IgD-negative memory B cell (primary cell): ENCODE data around the gene CASS4. TPM values are rescaled to one million over a fixed set of nuclear protein-coding genes. Genes with fewer than 3 reads are reported as not detected.

Source experiments
- H3K27ac Mint-ChIP-seq, 3 donors: one replicate each; pipeline ENCODE4 v1.8.0; 2020 to 2022; ENCODE audit warnings: mild to moderate bottlenecking in 3 of 3, mixed read lengths in 3 of 3, moderate library complexity in 1 of 3
- H3K27me3 Mint-ChIP-seq: one replicate; pipeline ENCODE4 v1.8.0; 2021; ENCODE audit warnings: mixed read lengths
- H3K36me3 Mint-ChIP-seq: one replicate; pipeline ENCODE4 v1.8.0; 2020; ENCODE audit warnings: mild to moderate bottlenecking, mixed read lengths
- H3K4me1 Mint-ChIP-seq, 3 donors: one replicate each; pipeline ENCODE4 v1.8.0; 2020 to 2022; ENCODE audit warnings: mixed read lengths in 3 of 3, mild to moderate bottlenecking in 1 of 3
- H3K4me3 Mint-ChIP-seq, 4 donors: one replicate each; pipeline ENCODE4 v1.8.0; 2020 to 2022; ENCODE audit warnings: mild to moderate bottlenecking in 4 of 4, mixed read lengths in 4 of 4, moderate library complexity in 3 of 4
- H3K9me3 Mint-ChIP-seq, 3 donors: one replicate each; pipeline ENCODE4 v1.8.0; 2020 to 2021; ENCODE audit warnings: mixed read lengths in 3 of 3, mild to moderate bottlenecking in 1 of 3
- polyA plus RNA-seq: library from polyadenylated mRNA; unstranded; fragments of 300-500 nt; fragmentation: Illumina TruSeq; gene quantifications from one replicate; pipeline ENCODE4 v1.2.3, GENCODE V29; 2021

CASS4 gene
- polyA plus RNA-seq, 1 donor from 2014 or later: 0.34 TPM

GRCh38 chr20:56426026-56426425 is 14.0 kb downstream of the CASS4 start:
- peaks cover 8 to 19% (median 15%) of the 10 kb centered on the region in 3 donors for H3K4me1 Mint-ChIP-seq
- no peak overlapping the region for H3K27ac Mint-ChIP-seq
- peaks cover 11% of the 10 kb centered on the region for H3K27me3 Mint-ChIP-seq
- H3K36me3 Mint-ChIP-seq: no peaks in the 10 kb centered on the region
- peaks cover 0 to 1% (median 0%) of the 10 kb centered on the region in 3 donors for H3K9me3 Mint-ChIP-seq
- no peak overlapping the region for H3K4me3 Mint-ChIP-seq

- Mint-ChIP-seq H3K36me3 (no peaks in the 10 kb centered on the region), H3K27me3 (peaks cover 11% of the 10 kb centered on the region), H3K4me1 (peaks cover 8 to 19% (median 15%) of the 10 kb centered on the region in 3 donors), H3K4me3 (no peak overlapping the region), H3K27ac (peak overlapping the region in 1 of 3 donors; percentile 39), H3K9me3 (peaks cover 0 to 1% (median 0%) of the 10 kb centered on the region in 3 donors)
Measured at GRCh38 chr20:56426926-56427325, 14.9 kb downstream of the CASS4 start.

- peaks cover 8 to 19% (median 15%) of the 10 kb centered on the region in 3 donors for H3K4me1 Mint-ChIP-seq
- H3K36me3 Mint-ChIP-seq: no peaks in the 10 kb centered on the region
- no peak overlapping the region for H3K27ac Mint-ChIP-seq
- peaks cover 0 to 1% (median 0%) of the 10 kb centered on the region in 3 donors for H3K9me3 Mint-ChIP-seq
- H3K4me3 Mint-ChIP-seq: no peak overlapping the region
- H3K27me3 Mint-ChIP-seq: peaks cover 11% of the 10 kb centered on the region
Measured at GRCh38 chr20:56427797-56428196, 15.7 kb downstream of the CASS4 start.

GRCh38 chr20:56428410-56428809 is 16.4 kb downstream of the CASS4 start:
- Mint-ChIP-seq H3K36me3 (no peaks in the 10 kb centered on the region), H3K4me3 (peak overlapping the region in 1 of 4 donors; percentile 33), H3K27ac (no peak overlapping the region), H3K4me1 (peaks cover 10 to 19% (median 15%) of the 10 kb centered on the region in 3 donors), H3K27me3 (peaks cover 11% of the 10 kb centered on the region), H3K9me3 (peaks cover 0 to 1% (median 0%) of the 10 kb centered on the region in 3 donors)

GRCh38 chr20:56428881-56429280 is 16.8 kb downstream of the CASS4 start:
- Mint-ChIP-seq H3K36me3 (no peaks in the 10 kb centered on the region), H3K4me1 (peaks cover 10 to 19% (median 15%) of the 10 kb centered on the region in 3 donors), H3K27ac (no peak overlapping the region), H3K4me3 (peak overlapping the region in 3 of 4 donors; percentile 19 to 68 (median 33)), H3K9me3 (peaks cover 0 to 1% (median 0%) of the 10 kb centered on the region in 3 donors), H3K27me3 (peaks cover 11% of the 10 kb centered on the region)

- H3K36me3 Mint-ChIP-seq: no peaks in the 10 kb centered on the region
- H3K27me3 Mint-ChIP-seq: peaks cover 11% of the 10 kb centered on the region
- peaks cover 10 to 19% (median 15%) of the 10 kb centered on the region in 3 donors for H3K4me1 Mint-ChIP-seq
- H3K27ac Mint-ChIP-seq: no peak overlapping the region
- H3K4me3 Mint-ChIP-seq: peak overlapping the region; percentile 33 to 75 (median 64)
- H3K9me3 Mint-ChIP-seq: peaks cover 0 to 1% (median 0%) of the 10 kb centered on the region in 3 donors
Measured at GRCh38 chr20:56429502-56429901, 17.4 kb downstream of the CASS4 start.

GRCh38 chr20:56429941-56430340 is 17.9 kb downstream of the CASS4 start:
- peaks cover 11% of the 10 kb centered on the region for H3K27me3 Mint-ChIP-seq
- H3K4me1 Mint-ChIP-seq: peaks cover 10 to 21% (median 15%) of the 10 kb centered on the region in 3 donors
- peak overlapping the region in 1 of 3 donors; percentile 59 for H3K27ac Mint-ChIP-seq
- peaks cover 0 to 1% (median 1%) of the 10 kb centered on the region in 3 donors for H3K9me3 Mint-ChIP-seq
- H3K4me3 Mint-ChIP-seq: peak overlapping the region; percentile 33 to 68 (median 62)
- no peaks in the 10 kb centered on the region for H3K36me3 Mint-ChIP-seq

GRCh38 chr20:56430461-56430860 is 18.4 kb downstream of the CASS4 start:
- peaks cover 10 to 26% (median 18%) of the 10 kb centered on the region in 3 donors for H3K4me1 Mint-ChIP-seq

GRCh38 chr20:56430957-56431356 is 18.9 kb downstream of the CASS4 start:
- peaks cover 11% of the 10 kb centered on the region for H3K27me3 Mint-ChIP-seq
- H3K36me3 Mint-ChIP-seq: no peaks in the 10 kb centered on the region
- H3K9me3 Mint-ChIP-seq: peaks cover 0 to 3% (median 1%) of the 10 kb centered on the region in 3 donors
- H3K4me3 Mint-ChIP-seq: no peak overlapping the region
- H3K4me1 Mint-ChIP-seq: peaks cover 10 to 27% (median 18%) of the 10 kb centered on the region in 3 donors
- H3K27ac Mint-ChIP-seq: no peak overlapping the region

More at GRCh38 chr20:56430461-56430860, 18.4 kb downstream of the CASS4 start:
- H3K27me3 Mint-ChIP-seq: peaks cover 11% of the 10 kb centered on the region
- peak overlapping the region in 1 of 3 donors; percentile 59 for H3K27ac Mint-ChIP-seq
- H3K4me3 Mint-ChIP-seq: peak overlapping the region in 1 of 4 donors; percentile 20
- H3K36me3 Mint-ChIP-seq: no peaks in the 10 kb centered on the region
- H3K9me3 Mint-ChIP-seq: peaks cover 0 to 3% (median 1%) of the 10 kb centered on the region in 3 donors

- Mint-ChIP-seq H3K9me3 (peaks cover 0 to 3% (median 1%) of the 10 kb centered on the region in 3 donors), H3K36me3 (no peaks in the 10 kb centered on the region), H3K4me3 (no peak overlapping the region), H3K4me1 (peaks cover 10 to 27% (median 18%) of the 10 kb centered on the region in 3 donors), H3K27ac (no peak overlapping the region), H3K27me3 (peaks cover 11% of the 10 kb centered on the region)
Measured at GRCh38 chr20:56431471-56431870, 19.4 kb downstream of the CASS4 start.

- H3K9me3 Mint-ChIP-seq: peaks cover 0 to 3% (median 1%) of the 10 kb centered on the region in 3 donors
- no peak overlapping the region for H3K27ac Mint-ChIP-seq
- H3K4me3 Mint-ChIP-seq: peak overlapping the region in 1 of 4 donors; percentile 67
- H3K27me3 Mint-ChIP-seq: peaks cover 11% of the 10 kb centered on the region
- H3K36me3 Mint-ChIP-seq: no peaks in the 10 kb centered on the region
- peaks cover 12 to 21% (median 18%) of the 10 kb centered on the region in 3 donors for H3K4me1 Mint-ChIP-seq
Measured at GRCh38 chr20:56433221-56433879, 21.3 kb downstream of the CASS4 start.

GRCh38 chr20:56433880-56434255 is 21.8 kb downstream of the CASS4 start:
- Mint-ChIP-seq H3K27me3 (peaks cover 11% of the 10 kb centered on the region), H3K9me3 (peaks cover 0 to 3% (median 1%) of the 10 kb centered on the region in 3 donors), H3K36me3 (no peaks in the 10 kb centered on the region), H3K4me1 (peaks cover 12 to 21% (median 15%) of the 10 kb centered on the region in 3 donors), H3K4me3 (peak overlapping the region in 1 of 4 donors; percentile 67), H3K27ac (no peak overlapping the region)

GRCh38 chr20:56437196-56437960 is 25.3 kb downstream of the CASS4 start:
- H3K4me1 Mint-ChIP-seq: peaks cover 4 to 20% (median 10%) of the 10 kb centered on the region in 3 donors
- H3K4me3 Mint-ChIP-seq: no peak overlapping the region
- peaks cover 0 to 3% (median 0%) of the 10 kb centered on the region in 3 donors for H3K9me3 Mint-ChIP-seq
- H3K36me3 Mint-ChIP-seq: no peaks in the 10 kb centered on the region
- H3K27me3 Mint-ChIP-seq: no peaks in the 10 kb centered on the region
- peak overlapping the region in 1 of 3 donors; percentile 31 for H3K27ac Mint-ChIP-seq

- Mint-ChIP-seq H3K9me3 (peaks cover 0 to 3% (median 0%) of the 10 kb centered on the region in 3 donors), H3K36me3 (no peaks in the 10 kb centered on the region), H3K4me3 (no peak overlapping the region), H3K27me3 (no peaks in the 10 kb centered on the region), H3K4me1 (peaks cover 2 to 20% (median 10%) of the 10 kb centered on the region in 3 donors), H3K27ac (no peak overlapping the region)
Measured at GRCh38 chr20:56438284-56438683, 26.2 kb downstream of the CASS4 start.

- Mint-ChIP-seq H3K4me3 (peak overlapping the region in 1 of 4 donors; percentile 3), H3K27me3 (no peaks in the 10 kb centered on the region), H3K4me1 (peaks cover 1 to 19% (median 10%) of the 10 kb centered on the region in 3 donors), H3K27ac (peak overlapping the region in 1 of 3 donors; percentile 11), H3K36me3 (no peaks in the 10 kb centered on the region), H3K9me3 (peaks cover 0 to 3% (median 0%) of the 10 kb centered on the region in 3 donors)
Measured at GRCh38 chr20:56439771-56440291, 27.8 kb downstream of the CASS4 start.
